Measurements from ENCODE around the gene MAP7D1.
"Not testable (repeated sequence)": the region's sequence is repeated elsewhere in the genome, so short reads cannot be mapped to it uniquely, and the experiment has no call there.

Gene MAP7D1

DNA sequence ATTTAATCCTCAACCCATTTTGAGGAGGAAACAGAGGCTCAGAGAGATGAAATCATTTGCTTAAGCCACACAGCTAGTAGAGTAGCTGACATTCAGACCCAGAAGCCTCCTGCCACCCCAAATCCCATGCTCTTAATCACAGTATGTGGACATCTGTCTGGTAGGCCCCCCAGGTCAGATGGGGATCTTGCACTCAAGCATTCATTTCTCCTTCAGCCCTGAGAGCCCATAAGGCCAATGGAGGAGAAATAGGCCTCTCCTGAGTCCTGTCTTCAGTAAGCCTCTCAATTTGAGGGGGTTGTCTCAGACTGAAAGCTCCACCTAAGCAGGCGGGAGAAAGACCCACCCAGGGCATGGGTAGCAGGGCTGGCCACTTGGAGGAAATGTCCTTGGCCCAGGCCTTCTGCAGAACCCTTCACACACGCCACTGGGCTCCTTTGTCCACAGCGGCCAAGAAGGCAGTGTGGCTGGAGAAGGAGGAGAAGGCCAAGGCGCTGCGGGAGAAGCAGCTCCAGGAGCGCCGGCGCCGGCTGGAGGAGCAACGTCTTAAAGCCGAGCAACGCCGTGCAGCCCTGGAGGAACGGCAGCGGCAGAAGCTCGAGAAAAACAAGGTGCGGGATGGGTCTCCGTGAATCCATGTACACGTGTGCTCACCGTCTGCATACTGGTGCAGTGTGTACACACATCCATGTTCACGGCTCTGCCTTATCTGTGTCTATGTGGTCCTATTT lies 16.2 kb downstream of the MAP7D1 start:
- DNase-seq: no peak

DNA sequence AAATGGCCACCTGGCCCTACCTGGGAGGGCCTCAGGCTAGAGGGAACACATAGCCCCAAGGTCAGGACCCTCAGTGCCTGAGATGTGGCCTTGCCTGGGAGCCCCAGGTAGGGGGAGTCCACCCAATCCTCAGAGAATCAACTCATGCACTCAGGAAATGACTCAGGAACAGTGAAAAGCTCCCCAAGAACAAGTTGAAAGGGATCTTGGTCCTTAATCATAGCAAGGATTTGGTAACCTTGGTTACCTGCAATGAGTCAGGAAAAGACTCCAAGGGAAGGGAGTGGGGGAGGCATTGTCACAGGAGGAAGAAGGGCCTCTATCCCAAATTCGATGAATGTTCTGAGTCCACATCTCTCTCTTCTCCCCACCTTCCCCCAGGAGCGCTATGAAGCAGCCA lies 17.0 kb downstream of the MAP7D1 start:
- DNase-seq: no peak

DNA sequence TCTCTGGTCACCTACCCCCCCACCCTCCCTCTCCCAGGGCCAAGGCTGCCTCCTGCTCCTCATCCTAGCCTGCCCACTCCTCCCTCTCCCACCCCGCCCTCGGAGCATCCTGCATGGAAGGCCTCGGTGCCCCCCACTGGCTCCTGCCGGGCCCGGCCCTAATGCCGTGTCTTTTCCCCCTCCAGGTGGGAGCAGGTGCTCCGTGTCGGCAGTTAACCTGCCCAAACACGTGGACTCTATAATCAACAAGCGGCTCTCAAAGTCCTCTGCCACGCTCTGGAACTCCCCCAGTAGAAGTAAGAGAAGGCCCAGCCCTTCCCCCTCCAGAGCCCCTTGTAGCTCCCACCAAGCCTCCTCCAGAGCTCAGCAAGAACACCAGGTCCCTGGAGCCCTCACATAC lies 18.8 kb downstream of the MAP7D1 start:
- no peak for DNase-seq

DNA sequence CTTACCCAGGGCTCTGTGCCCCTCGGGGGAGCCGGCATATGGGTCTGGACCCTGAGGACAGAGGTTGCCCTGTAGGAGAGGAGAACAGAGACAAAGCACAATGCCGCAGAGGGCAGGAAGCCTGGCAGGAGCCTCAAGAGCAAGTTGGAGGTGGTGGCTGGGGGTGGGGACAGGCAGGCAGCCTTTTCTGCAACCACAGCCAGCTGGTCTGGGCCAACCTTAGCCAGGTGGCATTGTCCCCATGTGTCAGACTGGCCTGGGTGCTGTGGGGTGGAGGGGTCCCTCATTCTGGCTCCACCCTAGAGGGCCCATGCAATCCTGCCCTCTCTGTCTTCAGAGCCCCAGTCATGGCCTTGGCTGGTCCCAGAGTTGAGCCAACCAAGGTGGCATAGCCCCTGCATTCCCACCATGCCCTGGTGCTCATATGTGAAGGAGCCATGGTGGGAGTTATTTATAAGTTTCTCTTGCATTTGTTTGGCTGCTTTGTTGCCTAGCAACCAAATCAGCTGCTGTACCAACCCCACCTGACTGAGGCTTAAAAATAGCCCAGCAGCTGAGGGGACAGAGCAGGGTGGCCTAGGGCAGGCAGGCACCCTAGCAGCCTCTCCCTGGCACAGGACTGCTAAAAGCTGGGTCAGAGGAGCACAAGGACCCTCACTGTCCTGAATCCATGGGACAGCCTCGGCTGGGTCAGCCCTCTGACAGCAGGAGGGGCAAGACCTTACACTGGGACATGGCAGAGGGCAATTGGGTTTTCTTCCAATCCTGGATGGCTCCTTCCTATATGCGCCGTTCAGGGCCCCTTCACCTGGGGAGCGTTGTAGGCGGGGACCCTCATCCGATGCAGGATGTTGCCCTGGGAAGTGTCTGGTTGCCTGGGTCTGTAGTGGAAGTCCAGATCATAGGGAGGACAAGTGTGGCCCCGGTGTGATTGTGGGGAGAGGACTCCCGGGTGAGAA lies 19.5 kb downstream of the MAP7D1 start:
- DNase-seq: no peak

DNA sequence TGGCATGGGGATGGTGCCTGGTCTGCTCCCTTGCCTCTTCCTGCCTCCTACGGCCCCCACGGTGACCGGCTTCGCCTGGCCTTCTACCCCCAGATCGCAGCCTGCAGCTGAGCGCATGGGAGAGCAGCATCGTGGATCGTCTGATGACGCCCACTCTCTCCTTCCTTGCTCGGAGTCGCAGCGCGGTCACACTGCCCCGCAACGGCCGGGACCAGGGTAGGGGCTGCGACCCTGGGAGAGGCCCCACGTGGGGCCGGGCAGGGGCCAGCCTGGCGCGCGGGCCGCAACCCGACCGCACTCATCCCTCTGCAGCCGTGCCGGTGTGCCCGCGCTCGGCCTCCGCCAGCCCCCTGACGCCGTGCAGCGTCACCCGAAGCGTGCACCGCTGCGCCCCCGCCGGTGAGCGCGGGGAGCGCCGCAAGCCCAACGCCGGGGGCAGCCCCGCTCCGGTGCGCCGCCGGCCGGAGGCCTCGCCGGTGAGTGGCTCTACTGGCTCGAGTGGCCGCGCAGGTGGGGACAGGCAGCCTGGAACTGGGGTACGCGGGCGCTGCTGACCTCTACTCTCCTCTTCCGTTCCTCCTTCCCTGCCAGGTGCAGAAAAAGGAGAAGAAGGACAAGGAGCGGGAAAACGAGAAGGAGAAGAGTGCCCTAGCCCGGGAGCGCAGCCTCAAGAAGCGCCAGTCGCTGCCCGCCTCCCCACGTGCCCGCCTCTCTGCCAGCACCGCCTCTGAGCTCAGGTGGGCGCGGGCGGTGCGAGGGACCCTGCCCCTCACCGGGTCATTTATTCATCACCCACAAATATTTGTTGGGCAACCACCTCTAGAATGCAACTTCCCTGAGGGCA lies 20.4 kb downstream of the MAP7D1 start:
- DNase-seq: no peak

DNA sequence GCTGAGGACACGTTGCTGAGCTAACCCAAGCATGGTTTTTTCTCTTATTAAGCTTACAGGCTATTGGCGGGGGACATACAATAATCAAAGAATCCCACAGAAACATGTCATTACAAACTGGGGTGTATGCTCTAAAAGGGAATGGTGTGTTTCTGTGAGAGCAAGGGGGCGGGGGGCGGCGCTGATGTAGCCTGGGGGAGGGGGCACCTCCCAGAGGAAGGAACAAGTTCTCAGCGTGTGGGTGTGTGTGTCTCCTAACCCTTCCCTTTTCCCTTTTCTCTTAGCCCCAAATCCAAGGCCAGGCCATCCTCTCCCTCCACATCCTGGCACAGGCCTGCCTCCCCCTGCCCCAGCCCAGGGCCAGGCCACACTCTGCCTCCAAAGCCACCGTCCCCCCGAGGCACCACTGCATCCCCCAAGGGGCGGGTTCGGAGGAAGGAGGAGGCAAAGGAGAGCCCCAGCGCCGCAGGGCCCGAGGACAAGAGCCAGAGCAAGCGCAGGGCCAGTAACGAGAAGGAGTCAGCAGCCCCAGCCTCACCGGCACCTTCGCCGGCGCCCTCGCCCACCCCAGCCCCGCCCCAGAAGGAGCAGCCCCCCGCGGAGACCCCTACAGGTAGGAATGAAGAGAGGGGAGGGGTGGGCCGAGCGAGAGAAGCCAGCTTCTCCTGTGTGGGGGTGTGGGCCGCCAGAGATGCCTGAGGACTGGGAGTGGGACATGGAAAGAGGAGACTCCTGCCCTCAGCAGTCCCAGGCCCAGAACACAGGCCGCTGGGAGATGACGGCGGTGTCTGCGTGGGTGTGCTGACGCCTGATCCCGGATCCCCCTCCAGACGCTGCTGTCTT lies 21.9 kb downstream of the MAP7D1 start:
- no peak for DNase-seq

DNA sequence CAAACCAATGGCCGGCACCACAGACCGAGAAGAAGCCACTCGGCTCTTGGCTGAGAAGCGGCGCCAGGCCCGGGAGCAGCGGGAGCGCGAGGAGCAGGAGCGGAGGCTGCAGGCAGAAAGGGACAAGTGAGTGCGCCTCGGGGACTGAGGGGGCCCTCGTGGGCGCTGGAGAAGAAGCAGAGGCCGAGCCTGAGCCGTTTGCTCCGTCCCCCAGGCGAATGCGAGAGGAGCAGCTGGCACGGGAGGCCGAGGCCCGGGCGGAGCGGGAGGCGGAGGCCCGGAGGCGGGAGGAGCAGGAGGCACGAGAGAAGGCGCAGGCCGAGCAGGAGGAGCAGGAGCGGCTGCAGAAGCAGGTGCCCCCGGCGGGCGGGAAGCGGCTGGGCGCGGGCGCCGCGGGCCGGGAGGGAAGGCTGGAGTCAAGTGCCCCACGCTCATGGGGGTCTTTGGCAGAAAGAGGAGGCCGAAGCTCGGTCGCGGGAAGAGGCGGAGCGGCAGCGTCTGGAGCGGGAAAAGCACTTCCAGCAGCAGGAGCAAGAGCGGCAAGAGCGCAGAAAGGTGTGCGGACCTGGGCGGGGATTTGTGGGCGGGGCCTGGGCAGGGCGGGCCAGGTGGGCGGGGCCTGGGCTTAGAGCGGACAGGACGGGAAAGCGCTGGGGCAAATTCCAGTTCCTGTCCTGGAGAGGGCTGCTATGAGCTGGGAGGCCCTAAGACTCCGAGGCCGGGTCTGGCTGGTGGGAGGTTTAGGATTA lies 22.7 kb downstream of the MAP7D1 start:
- no peak for DNase-seq

DNA sequence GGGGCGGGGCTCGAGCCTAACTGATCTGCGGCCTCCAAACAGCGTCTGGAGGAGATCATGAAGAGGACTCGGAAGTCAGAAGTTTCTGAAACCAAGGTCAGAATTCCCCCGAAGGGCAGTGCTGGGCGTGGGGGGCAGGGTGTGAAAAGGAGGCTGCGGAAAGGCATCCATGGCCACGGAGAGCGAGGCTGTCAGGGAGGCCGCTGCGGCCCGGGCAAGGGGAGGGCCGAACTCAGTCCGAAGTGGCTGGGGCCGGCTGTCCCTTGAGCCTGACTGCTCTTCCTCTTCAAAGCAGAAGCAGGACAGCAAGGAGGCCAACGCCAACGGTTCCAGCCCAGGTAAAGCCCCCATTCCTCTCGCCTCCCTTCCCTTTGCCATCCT lies 23.2 kb downstream of the MAP7D1 start:
- DNase-seq: no peak

DNA sequence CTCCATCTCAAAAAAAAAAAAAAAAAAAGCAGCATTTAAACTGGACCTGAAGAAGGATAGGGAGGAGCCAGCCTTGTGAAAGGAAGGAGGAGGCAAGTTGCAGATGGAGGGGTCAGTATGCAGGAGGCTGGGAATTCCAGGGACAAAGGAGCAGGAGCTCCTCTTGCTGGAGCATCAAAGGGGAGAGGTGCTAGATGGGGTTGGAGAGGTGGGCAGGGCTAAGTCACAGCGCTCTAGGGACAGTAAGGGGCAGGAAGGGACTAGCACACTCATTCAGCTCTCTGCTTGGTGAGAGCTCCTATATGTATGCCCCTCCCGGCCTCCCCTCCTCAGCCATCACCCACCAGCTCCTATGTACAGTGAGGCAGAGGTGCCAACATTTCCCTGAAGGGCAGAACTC lies 26.8 kb downstream of the MAP7D1 start:
- no peak for DNase-seq

DNA sequence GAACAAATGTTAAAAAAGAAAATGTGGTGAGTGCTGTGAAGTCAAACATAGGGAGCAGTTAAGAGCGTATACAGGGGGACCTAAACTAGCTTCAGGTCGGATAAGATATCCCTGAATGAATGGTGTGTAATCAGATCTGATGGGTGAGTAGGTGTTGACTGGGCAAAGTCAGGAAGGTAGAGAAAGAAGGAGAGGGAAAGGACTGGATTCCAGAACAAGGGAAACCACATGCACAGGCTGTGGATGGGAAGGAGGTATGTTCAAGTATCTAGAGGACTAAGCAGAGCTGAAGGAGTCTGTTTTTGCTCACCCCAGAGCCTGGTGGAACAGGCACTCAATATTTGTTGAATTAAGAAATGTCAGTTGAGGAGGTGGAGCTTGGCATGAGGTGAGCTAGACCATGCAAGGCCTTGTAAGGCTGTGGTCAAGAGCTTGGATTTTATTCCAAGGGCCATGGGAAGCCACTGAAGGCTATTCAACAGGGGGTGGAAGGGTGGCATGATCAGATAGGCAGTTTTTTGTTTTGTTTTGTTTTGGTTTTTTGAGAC lies 27.4 kb downstream of the MAP7D1 start:
- DNase-seq: no peak

DNA sequence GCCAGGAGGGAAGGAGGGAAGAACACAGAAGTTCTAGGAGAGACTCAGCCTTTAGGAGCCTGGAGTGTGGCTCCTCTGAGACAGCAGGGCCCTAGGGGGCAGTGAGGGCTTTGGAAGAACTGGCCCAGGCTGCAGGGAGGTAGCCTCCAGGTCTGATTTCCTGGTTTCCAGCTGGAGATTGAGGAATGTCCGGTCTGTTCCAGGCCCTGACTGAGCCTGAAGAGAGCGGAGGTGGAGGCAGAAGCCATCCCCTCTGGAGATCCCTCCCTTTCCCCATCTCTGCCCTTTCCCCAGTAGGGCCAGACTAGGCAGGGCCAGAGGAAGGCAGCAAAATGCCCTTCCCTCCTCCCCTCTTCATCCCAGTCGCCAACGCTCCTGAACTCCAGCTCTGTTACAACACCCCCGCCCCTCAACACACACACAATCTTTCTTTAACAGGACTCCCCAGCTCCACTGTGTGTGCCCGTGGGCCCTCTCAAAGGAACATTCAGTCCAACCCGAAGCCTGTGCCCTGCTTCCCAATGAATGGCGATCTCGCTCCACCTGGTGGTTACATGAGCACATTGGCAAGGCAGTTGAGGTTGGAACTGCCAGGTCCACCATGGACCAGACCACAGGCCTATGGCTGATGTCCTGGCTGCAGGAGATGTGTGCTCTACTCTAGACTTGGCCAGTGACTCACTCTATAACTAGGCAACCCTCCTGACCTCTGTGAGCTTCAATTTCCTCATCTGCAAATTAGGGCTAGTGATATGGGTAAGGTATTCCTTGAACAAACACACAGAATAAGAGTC lies 32.0 kb downstream of the MAP7D1 start:
- DNase-seq: peak; percentile 82

DNA sequence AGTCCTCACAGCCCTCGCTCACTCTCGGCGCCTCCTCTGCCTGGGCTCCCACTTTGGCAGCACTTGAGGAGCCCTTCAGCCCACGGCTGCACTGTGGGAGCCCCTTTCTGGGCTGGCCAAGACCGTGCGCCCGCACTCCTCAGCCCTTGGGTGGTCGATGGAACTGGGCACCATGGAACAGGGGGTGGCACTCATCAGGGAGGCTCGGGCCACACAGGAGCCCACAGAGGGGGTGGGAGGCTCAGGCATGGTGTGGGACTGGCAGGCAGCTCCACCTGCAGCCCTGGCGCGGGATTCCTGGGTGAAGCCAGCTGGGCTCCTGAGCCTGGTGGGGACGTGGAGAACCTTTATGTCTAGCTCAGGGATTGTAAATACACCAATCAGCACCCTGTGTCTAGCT lies 40.8 kb downstream of the MAP7D1 start:
- not testable (repeated sequence) for DNase-seq

DNA sequence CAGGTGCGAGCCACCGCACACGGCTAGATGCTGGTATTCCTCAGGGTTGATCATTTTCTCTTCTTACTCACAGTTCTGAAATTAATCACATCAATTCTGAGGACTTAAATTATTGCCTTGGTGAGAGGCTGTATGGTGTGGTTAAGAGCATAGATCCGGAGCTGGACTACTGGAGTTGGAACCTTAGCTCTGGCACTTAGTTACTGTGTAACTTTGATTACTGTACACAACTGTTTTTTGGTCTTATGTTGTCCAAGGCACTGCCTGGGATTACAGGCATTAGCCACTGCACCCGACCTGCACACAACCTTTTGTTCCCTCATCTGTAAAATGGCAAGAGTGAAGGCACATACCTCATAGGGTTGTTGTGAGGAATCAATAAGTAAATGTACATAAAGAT lies 42.7 kb downstream of the MAP7D1 start:
- DNase-seq: no peak

DNA sequence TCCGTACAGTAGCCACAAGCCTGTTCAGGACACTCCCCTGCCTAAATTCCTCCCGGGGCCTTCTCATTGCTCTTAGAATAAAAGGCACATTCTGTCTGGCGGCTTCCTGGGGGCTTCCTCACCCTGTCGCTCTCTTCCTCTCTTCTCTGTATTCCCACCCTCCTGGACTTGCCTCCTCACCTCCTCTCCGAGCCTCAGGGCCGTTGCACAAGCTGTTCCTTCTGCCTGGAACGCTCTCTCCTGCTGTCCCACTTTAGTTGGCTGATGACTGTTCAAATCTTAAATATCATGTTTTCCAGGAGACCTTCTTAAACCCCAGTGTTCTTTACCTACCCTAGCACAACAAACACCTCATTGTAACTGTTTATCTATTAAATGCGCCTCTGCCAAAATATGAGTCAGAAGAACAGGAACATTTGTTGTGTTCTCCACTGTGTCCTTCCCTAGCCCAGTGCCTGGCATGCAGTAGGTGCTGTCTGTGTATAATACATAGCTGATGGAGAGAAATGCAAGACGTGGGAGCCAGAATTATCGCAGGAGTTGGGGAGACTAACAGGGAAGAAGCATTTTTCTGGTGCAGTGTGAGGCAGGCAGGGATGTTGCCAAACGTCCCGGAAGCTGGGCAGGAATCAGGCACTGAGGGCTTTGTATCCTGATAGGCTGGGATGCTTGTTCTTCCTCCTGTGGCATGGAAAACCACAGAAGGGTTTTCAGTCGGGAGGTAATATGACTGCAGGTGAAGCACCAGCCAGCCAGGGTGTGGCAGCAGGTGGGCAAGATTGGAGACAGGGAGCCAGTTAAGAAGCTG lies 44.2 kb downstream of the MAP7D1 start:
- DNase-seq: no peak

DNA sequence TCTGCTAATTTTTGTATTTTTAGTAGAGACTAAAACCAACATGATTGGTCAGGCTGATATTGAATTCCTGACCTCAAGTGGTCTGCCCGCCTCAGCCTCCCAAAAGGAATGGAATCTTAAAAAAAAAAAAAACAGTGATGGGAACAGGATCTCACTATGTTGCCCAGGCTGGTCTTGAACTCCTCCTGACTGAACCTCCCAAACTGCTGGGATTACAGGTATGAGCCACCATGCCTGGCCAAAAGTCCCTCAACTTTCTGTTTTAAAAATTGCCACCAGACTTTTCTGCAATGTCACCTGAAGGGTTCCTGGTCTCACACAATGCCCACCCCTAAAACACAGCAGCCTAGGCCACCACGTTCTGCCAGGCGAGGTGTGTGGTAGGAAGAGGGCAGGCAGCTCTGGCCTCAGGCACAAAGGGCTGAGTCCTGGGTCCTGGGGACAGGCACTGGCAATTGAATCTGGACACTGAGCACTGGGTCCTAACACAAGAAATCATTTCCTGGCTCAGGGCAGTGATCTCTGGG lies 47.1 kb downstream of the MAP7D1 start:
- DNase-seq: no peak

DNA sequence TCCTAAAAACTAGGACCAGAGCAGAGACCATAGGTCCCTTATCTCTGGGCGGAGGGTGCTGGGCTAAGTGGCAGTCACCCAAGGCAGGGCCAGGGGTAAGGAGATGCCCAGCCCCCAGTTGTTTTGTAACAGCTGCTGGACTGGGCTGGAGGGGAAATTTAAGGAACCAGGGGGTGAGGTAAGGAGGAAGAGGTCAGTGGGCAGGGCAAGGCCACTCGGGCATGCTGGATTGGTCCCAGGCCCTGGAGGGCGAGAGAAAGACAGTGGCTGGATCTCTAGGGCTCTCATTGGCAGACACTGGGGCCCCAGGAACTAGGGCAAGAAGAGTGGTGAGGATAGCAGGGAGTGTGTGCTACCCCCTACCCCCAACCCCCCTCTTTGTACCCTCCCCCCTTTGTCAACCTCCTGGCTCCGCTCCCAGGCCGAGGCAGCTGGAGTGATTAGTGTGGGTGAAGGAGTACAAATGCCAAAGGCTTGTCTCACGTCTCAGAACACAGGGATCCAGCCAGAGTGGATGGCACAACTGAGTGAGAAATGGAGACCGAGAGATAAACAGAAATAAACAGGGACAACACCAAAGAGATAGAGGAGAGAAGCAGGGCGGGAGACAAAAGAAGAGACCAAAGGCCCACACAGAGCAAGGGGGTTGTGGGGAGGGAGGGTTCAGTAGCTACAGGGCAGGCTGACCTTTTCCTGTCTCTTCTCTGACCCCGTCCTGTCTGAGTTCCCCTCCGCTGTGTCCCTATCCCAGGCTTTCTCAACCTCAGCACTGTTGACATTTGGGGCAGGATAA lies 47.8 kb downstream of the MAP7D1 start:
- no peak for DNase-seq

DNA sequence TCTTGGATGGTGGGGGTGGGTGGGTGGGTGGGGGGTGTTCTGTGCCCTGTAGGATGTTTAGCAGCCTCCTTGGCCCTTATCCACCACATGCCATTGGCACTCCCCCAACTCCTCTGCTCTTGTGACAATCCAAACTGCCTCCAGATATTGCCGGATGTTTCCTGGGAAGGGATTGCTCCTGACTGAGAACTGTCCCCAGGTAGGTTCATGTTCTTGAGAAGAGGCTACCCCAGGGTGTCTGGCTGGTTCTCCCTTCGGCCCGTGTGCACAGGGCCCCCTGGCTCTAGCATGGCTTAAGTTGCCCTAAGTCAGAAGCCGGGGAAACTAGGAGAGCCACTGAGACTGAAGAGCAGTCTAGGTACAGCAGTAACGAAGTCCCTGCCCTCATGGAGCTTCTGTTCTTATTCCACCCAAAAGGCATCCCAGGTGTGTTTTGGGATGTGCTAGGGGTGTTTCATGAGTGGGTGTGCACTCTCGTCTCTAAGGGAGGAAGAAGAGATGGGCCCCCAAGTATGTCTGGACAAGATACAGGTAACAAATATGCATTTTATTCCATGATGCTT lies 48.5 kb downstream of the MAP7D1 start:
- no peak for DNase-seq

DNA sequence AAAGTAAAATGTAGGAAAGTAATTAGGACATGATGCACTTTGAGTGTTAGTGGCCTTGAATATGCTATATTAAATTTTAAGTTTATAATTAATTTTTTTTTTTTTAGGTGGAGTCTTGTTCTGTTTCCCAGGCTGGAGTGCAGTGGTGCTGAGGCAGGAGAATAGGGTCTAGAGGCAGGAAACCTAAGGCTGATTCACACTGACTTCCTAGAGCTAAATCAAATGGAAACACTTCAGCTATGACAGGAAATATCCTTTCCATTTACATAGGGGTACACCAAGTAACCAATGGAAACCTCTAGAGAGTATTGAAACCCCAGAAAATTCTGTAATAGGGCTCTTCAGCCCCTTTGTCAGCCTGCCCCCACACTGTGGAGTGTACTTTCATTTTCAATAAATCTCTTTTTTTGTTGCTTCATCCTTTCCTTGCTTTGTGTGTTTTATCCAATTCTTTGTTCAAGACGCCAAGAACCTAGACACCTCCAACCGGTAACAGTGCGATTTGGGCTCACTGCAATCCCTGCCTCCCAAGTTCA lies 50.4 kb downstream of the MAP7D1 start:
- DNase-seq: no peak

Measured in stimulated activated CD8-positive, alpha-beta memory T cell treated with anti-CD3 and anti-CD28 coated beads, Interleukin-4, amount 100 ng/mL, for 48 hours (primary cell).